Activated T-cell treated with anti-CD3 and anti-CD28 coated beads for 1 hour (primary cell): ENCODE results near the gene ROCK2.
"Not testable (repeated sequence)": the region's sequence is repeated elsewhere in the genome, so short reads cannot be mapped to it uniquely, and the experiment has no call there.

Experiments used
- DNase-seq: peaks from one replicate; pipeline ENCODE4 v3.0.0-alpha.2; 2020; ENCODE audit warnings: low read depth

ROCK2 gene

DNA sequence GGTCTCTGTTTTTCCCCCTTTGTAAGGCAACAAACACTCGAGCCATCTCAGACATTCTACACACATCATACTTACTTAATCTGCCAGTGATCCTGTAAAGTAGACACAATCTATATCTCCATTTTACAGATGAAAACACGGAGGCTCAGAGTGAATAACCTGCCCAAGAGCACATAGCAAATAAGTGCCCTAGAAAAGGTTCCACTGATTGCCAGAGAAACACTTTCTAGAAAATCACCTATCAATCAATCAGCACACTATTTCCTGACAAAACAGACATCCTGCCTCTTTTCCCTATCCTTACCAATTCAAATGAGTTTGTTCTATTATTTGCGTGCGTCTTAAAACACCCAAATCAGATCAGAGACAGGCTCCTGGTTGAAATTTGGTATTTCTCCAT is 165.2 kb downstream of the ROCK2 start:
- no peak for DNase-seq

DNA sequence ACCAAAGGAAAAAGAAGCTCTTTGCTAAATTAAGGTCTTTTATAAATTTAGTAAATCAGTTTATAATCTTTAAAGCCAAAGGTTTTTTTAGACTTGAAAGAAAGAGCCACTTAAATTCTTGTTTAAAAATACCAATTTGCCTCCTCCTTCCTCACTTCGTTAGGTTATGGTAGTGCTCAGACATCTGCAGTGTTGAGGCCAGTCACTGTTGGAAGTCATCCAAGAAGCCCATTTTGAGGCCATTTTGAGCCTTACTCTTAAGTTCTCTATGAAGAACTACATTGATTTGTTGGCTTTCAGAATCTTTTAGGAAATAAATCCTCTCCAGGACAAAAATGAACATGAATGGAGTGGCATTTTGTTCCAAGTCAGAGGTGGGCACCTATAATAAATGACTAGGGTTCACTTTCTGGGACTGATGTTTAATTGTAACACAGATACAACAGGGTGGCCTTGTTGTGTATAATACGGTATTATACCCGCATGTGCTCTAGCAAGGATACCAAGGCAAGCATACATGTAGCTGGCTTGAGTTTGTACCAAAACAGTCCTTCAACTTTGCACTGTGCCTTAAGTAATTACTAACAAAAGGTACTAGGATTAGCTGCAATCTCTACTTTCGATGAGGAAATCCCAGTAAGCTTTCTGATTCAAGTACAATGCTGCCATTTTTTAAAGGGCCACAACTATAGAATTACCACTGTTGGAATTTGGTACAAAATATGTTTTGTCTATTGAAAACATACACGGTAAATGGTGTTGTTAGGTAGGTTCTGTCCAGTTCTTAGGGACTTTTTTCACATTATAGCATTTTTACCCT is 166.4 kb downstream of the ROCK2 start:
- no peak for DNase-seq

DNA sequence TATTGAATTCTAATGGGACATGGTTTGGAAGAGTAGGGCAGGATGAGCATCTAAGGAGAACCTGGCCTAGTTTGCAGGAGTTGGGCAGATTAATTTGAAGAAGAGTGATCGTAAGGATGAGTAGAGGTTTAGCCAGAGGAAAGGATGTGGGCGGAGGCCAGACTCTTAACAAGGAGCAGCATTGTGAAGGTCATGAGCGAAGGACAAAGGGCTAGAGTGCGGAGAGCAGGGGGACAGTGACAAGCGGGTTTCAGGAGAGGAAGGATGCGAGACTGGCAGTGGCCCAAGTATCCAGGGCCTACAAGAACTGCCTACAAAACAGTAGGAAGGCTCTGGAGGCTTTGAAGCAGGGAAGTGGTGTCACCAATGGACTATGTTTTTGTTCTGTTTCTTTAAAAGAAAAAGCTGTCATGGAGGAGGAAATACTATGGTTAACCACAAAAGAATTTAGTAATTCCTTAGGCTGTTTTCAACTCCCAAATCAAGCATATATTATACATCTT is 169.1 kb downstream of the ROCK2 start:
- no peak for DNase-seq

DNA sequence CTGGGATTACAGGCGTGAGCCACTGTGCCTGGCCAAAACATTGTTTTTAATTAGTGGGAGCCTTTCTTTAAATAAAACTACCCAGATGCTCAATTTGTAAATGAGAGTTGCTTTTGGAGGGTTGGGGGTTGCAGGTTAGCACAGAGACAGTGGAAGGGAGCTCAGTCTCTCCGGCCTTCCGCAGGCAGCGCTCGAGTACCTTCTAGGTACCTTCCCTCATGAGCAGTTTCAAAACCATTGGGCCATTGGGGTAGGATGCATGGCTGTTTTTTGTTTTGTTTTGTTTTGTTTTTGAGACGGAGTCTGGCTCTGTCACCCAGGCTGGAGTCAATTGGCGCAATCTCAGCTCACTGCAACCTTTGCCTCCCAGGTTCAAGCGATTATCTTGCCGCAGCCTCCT is 170.2 kb downstream of the ROCK2 start:
- DNase-seq = no peak

DNA sequence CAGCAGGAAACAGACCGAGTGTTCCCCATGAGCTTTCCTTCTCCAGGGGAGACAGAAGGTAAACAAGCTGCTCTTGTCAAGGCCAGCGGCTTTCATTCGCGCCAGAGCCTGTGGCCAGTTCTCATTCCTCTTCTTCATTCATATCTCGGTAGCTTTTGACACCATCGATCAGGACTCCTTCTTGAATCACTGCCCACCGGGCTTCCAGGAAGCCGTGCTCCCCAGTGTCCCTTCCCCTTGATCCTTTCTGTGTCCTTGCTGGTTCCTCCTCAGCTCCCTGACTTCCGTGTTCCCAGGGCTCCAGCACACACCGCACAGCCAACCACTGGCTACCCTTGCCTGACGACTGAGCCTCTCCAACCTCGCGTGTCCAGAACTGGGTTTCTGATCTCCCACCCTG is 175.1 kb downstream of the ROCK2 start:
- DNase-seq = no peak

DNA sequence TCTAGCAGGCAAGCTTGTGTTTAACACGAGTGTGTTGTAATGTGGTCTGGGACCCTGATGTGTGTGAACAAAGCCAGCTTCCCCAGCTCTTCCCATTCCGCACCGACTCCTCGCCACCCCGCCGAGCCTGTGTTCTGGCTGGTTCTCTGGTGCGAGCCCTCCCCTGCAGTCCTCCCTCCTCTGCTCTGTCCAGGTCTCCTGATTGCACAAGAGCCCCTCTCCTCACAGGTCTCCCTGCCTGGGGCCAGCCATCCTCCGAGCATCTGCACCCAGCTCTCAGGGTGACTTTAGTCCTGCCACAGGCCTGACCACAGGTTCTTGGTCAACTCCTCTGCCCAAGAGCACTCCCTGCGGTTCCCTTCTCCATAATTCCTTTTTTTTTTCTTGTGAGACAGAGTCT is 175.9 kb downstream of the ROCK2 start:
- no peak for DNase-seq

DNA sequence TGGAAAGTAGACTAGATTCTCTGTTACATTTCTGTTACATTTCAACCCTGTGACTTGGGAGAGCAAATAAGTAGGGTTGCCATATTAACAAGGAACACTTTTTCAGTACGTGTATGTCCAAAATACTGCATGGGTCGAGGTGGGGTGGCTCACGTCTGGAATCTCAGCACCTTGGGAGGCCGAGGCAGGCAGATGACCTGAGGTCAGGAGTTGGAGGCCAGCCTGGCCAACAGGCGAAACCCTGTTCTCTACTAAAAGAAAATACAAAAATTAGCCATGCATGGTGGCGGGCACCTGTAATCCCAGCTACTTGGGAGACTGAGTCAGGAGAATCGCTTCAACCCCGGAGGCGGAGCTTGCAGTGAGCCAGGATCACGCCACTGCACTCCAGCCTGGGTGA is 178.0 kb downstream of the ROCK2 start:
- DNase-seq = no peak

DNA sequence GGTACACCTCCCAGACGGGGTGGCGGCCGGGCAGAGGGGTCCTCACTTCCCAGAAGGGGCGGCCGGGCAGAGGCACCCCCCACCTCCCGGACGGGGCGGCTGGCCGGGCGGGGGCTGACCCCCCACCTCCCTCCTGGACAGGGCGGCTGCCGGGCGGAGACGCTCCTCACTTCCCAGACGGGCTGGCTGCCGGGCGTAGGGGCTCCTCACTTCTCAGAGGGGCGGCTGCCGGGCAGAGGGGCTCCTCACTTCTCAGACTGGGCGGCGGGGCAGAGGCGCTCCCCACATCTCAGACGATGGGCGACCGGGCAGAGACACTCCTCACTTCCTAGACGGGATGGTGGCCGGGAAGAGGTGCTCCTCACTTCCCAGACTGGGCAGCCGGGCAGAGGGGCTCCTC is 179.4 kb downstream of the ROCK2 start:
- DNase-seq = not testable (repeated sequence)

DNA sequence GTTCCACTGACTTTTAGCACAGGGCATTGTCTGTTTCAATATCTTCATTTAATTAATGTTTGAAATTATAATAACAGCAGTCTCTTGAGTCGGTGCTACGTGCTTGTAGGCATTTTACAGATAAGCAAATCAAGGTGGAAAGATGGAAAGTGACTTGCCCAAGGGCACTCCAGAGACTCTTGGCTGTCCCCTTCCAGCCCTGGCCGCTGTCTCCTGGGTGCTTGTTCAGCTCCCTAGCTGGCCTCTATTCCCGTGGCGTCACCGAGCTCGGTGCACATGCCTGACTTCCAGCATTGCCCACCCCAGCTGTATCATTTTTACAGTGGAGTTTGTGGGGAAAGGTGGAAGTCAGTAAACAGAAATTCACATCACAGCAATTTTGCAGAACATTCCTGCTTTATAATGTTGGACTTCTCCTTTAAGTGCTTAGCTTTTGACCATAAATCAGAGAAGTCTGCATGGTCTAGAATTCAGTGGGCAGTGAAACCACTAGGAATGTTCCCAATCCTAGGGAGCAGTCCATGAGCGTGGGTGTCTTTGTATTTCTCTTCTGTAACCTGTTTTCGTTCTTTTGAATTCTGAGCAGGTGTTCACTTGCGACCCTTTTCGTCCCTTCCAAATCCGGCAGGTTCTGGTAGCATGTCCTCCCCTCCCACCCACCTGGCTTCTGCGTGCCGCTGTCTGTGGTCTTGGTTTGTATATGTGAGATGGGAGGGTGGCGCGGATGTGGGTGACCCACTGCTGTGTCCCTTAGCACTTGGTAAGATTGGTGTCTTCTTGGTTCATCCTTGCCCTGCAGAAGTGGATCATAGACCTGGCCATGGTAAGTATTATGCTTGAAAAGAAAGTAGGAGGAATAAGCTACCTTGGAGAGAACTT is 180.8 kb downstream of the ROCK2 start:
- no peak for DNase-seq

DNA sequence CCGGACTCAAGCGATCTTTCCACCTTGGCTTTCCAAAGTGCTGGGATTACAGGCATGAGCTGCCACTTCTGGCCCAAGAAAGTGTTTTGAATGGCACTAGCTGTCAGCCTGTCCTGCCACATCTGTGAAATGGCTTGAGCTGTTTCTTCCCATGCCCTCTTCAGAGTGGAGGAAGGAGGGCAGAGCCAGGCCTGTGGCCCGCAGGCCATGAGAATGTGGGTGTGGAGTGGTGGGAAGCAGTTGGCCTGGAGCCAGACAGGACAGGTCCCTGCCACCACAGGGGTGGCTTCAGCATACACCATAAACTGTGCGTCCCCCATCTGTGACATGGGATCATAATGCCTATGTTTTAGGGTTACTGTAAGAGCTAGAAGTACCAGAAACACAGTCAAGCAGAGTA is 182.7 kb downstream of the ROCK2 start:
- DNase-seq = no peak

DNA sequence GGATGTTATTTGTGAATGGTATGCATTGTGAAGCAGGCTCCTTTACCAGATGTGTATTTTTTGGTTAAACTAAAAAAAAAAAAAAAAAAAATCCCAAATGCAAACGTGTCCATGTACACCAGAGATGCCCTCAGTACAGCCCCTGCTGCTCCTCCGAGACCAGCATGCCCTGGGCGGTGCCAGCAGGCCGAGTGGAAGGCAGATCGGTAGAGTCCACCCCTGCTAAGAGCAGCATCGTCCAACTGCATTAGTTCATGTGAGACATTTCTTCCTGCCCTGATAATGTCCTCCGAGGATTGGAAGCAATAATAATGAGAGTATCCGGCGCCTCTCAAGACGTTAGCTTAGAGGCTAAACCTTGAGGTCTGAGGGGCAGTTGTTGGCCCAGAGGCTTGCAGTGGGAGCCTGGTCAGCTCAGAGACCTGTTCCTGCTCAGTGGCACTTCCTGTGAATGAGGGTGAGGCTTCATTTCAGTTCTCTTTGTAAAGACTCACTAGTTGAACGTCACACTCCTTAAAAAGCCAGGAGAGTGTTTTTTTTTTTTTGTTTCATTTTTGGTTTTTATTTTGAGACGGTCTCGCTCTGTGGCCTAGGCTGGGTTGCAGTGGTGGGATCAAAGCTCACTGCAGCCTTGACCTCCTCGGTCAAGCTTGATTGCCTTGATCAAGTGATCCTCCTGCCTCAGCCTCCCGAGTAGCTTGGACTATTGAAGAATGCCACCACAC is 183.5 kb downstream of the ROCK2 start:
- no peak for DNase-seq

DNA sequence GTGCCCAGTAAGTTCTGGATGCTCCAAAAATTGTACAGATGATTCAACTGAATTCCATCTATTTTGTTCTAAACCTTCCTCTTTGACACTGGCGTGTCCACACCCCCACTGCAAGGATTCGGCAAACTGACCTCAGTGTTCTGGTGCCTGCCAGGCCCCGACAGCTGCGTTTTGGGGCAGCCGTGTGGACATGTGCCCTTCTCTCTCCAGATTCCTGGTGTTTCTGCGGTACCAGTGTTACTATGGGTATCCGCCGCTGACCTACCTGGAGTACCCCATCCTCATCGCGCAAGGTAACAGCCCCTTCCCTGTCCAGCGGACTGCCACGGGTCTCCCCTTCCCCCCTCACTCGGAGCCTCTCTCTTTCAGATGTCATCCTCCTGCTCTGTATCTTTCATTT is 184.2 kb downstream of the ROCK2 start:
- no peak for DNase-seq

DNA sequence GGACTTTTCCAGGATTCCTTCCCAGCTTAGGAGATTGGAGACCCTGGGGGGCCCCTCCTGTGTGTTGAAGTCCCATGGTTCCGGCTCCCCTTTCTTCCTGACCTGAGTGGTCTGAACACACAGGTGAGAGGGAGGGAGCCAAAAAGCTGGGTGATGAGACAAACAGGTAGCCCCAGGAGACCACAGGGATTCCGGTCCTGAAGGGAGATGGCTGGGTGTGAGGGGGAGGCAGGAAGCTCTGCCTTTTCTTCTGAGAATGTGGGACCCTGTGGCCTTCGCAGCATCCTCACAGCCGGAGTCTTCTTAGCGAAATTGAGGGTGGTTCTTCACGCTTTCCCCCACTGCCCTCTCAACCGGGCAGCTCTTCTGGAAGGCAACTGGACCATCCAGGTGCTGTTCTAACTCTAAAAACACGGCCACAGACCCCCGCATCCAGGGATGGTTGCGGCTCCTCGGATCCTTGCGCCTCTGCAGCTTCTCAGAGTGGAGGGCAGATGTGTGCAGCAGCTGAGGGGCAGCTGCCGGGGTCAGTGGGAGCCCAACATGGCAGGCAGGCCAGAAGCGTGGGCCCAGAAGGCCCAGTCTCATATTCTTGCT is 184.8 kb downstream of the ROCK2 start:
- DNase-seq = no peak

DNA sequence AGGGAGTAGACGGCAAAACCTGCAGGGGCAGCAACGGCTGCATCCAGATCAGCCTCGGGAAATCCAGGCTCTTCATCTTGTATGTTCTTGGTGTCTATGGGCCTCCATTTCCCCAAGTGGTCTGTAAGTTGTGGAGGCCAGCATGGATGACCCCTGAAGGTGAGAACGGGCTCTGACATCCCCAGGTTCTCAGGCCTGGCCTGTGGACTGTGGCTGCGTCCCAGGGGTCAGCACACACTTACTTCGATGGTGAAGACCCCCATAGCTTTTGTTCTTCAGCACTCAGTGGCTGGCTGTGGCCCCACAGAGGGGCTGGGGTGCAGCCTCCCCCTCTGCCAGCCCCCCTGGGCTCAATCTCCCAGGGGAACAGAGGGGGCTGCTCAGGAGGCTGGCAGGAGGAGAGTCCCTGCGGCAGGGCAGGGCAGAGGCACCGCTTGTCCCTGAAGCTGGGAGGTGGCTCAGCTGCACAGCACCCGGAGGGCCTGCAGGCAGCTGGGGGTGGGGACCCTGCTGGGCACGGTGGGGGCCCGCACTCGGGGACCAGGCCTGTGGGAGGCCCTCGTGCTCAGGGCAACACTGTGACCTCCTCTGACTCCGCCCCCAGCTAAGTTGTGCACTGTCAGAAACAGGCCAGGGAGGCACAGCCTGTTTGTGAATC is 185.4 kb downstream of the ROCK2 start:
- no peak for DNase-seq

DNA sequence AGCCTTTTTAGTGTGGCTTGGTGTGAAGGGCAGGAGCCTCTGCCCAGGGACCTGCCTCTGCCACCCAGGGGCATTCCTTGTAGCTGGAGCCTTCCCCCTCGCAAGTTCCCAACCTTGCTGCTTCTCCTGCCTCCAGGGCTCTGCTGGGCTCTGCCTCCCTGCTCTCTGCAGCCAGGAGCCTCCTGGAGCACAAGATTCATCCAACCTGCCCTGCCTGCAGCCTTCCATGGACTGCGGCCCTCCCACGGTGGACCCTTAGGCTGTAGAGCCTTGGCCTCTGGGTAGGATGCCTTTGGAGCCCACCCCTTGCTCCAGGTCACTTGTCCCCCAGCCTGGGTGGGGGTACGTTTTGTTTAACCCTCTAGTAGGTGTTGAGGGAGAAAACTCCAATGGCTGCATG is 186.7 kb downstream of the ROCK2 start:
- no peak for DNase-seq

DNA sequence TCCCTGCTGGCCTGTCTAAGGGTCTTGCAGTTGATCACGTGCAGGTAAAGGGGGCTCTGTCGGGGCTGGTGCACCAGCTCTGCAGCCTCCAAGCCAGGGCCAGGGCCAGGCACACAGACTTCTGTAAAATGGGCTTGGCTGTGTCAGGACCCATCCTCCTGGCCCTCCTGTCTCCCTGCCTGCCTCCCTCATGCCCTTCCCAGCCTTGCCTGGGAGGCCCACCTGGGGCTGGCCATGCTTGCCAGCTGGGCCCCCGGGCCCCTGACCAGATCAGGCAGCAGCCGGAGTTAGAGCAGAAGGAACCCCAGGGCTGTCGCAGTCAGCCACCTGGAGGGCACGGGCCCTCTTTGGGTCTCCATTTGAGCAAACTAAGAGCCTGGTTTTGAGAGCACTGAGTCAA is 187.1 kb downstream of the ROCK2 start:
- no peak for DNase-seq

DNA sequence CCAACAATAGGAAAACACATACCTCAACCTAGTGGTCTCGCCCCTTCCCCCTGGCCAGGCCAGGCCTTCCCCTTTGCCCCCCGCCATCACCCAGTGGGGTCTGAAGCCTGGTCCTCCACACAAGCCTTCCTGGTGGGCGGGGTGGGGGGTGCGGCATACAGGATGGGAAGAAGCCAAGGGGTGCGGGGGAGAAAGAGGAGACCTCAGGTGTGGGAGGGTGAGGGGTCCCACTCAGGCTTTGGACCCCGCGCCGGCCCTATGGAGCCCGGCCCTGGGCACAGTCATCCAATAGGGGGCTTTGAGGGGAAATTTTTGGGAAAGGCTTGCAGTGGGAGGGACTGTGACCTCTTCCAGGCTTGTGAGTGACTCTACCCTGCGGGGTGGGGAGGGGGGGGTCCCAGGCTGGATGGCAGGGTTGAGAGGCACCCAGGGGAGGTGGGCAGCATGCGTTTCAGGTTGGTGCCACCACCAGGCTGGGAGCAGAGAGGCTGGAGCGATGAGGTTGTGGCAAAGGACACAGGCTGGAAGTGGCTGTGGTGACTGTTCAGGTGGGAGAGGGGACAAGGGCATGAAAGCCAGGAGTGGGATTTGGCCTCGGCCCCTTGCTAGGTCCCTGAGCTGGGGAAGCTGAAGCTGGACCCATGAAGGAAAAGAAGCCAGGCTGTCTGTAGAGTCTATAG is 187.9 kb downstream of the ROCK2 start:
- DNase-seq = no peak

DNA sequence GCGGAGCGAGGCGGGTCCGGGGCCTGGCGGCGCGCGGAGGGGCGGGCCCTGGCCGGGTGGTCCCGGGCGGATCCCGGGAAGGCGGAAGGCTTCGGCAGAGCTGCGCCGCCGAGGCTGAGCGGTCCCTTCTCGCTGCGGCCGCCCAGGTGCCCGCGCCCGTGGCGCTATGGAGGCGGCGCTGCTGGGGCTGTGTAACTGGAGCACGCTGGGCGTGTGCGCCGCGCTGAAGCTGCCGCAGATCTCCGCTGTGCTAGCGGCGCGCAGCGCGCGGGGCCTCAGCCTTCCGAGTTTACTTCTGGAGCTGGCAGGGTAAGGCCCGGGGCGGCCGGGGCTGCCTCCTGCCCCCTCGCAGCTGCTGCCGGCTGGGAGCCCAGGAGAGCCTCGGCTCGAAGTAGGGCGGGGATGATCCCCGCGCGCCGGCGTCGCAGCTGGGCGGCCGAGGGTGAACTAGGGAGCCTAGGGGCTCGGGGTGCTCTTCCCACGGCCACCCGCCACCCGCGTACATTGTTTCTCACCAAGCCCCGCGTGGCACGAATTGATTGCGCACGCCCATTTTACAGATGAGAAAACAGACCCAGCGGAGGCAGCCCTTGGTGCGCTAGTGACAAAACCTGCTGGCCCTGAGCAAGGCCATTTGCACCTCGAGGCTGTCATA is 188.9 kb downstream of the ROCK2 start, which contains the start of gene SLC66A3:
TSS of gene SLC66A3 (plus strand) at position 87 of the 655 bp plus-strand sequence. CDS start at position 167, 80 bp downstream.
- peak; percentile 14 for DNase-seq

DNA sequence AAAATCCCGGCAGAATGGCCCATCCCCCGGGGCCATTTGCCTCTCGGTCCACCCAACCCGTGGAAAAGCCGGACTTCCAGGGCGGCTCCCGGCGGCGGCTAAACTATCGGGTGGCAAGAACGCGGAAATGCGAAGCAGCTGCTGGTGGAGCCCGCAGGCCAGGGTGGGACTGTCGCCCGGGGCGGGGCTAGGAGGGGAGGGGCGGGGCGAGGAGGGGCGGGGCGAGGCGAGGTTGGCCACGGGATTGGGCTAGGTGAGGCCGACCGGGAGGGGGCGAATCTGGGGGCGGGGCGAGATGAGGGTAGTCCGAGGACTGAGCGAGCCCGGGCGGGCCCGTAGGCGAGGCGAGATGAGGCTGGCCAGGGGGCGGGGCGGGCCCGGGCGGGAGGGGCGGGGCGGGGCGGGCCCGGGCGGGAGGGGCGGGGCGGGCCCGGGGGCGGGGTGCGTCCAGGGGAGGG is 189.5 kb downstream of the ROCK2 start:
- peak; percentile 99 for DNase-seq
